Sigmoid colon (tissue), 4 donors: Measurements from ENCODE around the gene ADGRE2.

Experiments
- POLR2A ChIP-seq, 2 donors: fragments of 450-650 bp; IDR thresholded peaks; one replicate each; pipeline ENCODE4 v1.6.1; 2016; ENCODE audit warnings: antibody characterized with exemption in 2 of 2, mild to moderate bottlenecking in 2 of 2, moderate library complexity in 2 of 2
- POLR2AphosphoS5 ChIP-seq, 4 donors: sonication (generic); formaldehyde crosslinking; IDR thresholded peaks; one replicate each; pipeline ENCODE4 v1.6.1; 2017; ENCODE audit warnings: antibody characterized with exemption in 4 of 4
- TF ChIP-seq, protein P1 (sequence below), 4 experiments: fragments of 450-650 bp in 3 of 4; fragments of 200-600 bp in 1 of 4; IDR thresholded peaks; one replicate each; pipeline ENCODE4 v1.5.1; 2016 to 2019; ENCODE audit warnings: antibody characterized with exemption in 4 of 4, mild to moderate bottlenecking in 3 of 4, moderate library complexity in 2 of 4

DNA sequence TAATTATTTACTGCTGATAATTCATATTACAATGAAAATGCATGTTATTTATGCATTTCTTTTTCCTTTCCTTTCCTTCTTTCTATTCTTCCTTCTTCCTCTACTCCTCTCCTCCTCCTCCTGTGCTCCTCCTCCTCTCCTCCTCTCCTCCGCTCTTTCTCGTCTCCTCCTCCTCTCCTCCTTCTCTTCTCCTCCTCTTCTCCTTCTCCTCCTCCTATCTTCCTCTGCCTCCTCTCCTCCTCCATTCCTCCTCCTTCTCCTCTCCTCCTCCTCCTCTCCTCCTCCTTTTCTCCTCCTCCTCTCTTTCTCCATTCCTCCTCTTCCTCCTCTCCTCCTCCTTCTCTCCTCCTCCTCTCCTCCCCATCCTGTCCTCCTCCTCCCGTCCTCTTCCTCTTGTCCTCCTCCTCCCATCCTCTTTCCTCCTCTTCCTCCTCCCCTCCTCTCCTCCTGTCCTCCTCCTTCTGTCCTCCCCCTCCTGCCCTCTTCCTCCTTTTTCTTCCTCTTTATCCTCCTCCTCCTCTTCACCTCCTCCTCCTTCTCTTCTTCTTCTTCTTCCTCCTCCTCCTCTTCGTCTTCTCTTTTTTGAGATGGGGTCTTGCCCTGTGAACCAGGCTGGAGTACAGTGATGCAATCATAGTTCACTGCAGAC, 14.7 kb downstream of the ADGRE2 start:
- TF ChIP-seq, protein P1, sequence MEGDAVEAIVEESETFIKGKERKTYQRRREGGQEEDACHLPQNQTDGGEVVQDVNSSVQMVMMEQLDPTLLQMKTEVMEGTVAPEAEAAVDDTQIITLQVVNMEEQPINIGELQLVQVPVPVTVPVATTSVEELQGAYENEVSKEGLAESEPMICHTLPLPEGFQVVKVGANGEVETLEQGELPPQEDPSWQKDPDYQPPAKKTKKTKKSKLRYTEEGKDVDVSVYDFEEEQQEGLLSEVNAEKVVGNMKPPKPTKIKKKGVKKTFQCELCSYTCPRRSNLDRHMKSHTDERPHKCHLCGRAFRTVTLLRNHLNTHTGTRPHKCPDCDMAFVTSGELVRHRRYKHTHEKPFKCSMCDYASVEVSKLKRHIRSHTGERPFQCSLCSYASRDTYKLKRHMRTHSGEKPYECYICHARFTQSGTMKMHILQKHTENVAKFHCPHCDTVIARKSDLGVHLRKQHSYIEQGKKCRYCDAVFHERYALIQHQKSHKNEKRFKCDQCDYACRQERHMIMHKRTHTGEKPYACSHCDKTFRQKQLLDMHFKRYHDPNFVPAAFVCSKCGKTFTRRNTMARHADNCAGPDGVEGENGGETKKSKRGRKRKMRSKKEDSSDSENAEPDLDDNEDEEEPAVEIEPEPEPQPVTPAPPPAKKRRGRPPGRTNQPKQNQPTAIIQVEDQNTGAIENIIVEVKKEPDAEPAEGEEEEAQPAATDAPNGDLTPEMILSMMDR (IDR thresholded peaks at IDR 0.05) = no peak
- no peak for TF ChIP-seq POLR2A (IDR thresholded peaks at IDR 0.05)
- no peak for TF ChIP-seq POLR2AphosphoS5 (IDR thresholded peaks at IDR 0.05)
